ENCODE data around the gene TSBP1. TPM values are rescaled to one million over a fixed set of nuclear protein-coding genes. Genes with fewer than 3 reads are reported as not detected.

The TSBP1 gene
- total and polyA plus RNA-seq, 9 of the 15 experiments (the other 6 are each of a cell fraction or from before 2014, with no cell fraction given): not detected

- Histone ChIP-seq H3K36me3 (ENCODE audit: control insufficient read depth, insufficient read depth, low read length) (no peaks in the 10 kb centered on the region), H3K4me1 (replicated peaks in 1 of 2; ENCODE audit: control insufficient read depth in 2 of 2, insufficient read depth in 2 of 2, low read length in 2 of 2) (no peaks in the 10 kb centered on the region), H3K9ac (ENCODE audit: insufficient read depth in 1 of 2, low read depth in 2 of 2, low read length in 2 of 2) (no peak overlapping the region), H4K20me1 (replicated peaks; ENCODE audit: control insufficient read depth, insufficient read depth, low read length) (no peaks in the 10 kb centered on the region), H3K79me2 (ENCODE audit: control insufficient read depth, insufficient read depth, low read length) (no peaks in the 10 kb centered on the region), H2AFZ (ENCODE audit: low read depth, low read length) (no peak overlapping the region), H3K27me3 (ENCODE audit: control insufficient read depth in 2 of 2, insufficient read depth in 2 of 2, low read length in 2 of 2) (peaks cover 12 to 24% of the 10 kb centered on the region in 2 experiments; a peak in 3 of 5 replicates), H3K4me3 (no peak overlapping the region), H3K9me1 (ENCODE audit: control insufficient read depth, insufficient read depth, low read length) (no peaks in the 10 kb centered on the region), H3K9me3 (replicated peaks; ENCODE audit: control insufficient read depth, insufficient read depth, low read depth, low read length) (no peaks in the 10 kb centered on the region), H3K4me2 (ENCODE audit: insufficient read depth, low read length) (no peak overlapping the region), H3K27ac (ENCODE audit: extremely low read depth, low read depth, low read length) (no peak overlapping the region)
- in situ Hi-C loops (cut with MboI): no loop called here
- BruUV-seq (replicated peaks): no TSS peak
- POLR2A ChIA-PET: no interaction called here
- TF ChIP-seq, protein P1, sequence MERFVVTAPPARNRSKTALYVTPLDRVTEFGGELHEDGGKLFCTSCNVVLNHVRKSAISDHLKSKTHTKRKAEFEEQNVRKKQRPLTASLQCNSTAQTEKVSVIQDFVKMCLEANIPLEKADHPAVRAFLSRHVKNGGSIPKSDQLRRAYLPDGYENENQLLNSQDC (CRISPR knock-in tag; IDR thresholded peaks at IDR 0.05): no peak
- TF ChIP-seq ATF6 (CRISPR knock-in tag; IDR thresholded peaks at IDR 0.05) (no peak), HCFC1 (IDR thresholded peaks at IDR 0.05; ENCODE audit: low read depth, low read length) (no peak), PHB (CRISPR knock-in tag; IDR thresholded peaks at IDR 0.05) (no peak), SMARCC2 (IDR thresholded peaks at IDR 0.05; ENCODE audit: low read depth) (no peak), ZZZ3 (IDR thresholded peaks at IDR 0.05) (no peak), ZNF586 (CRISPR knock-in tag; conservative IDR thresholded peaks at IDR 0.05) (no peak), RAD21 (CRISPR knock-in tag; conservative IDR thresholded peaks at IDR 0.05 in 1 of 2, IDR thresholded peaks at IDR 0.05 in 1 of 2) (no peak), GABPB2 (CRISPR knock-in tag; conservative IDR thresholded peaks at IDR 0.05) (no peak), ZNF3 (CRISPR knock-in tag; IDR thresholded peaks at IDR 0.05) (no peak), OTX1 (CRISPR knock-in tag; IDR thresholded peaks at IDR 0.05) (no peak), ZNF12 (CRISPR knock-in tag; IDR thresholded peaks at IDR 0.05) (no peak), TAF7 (tag; IDR thresholded peaks at IDR 0.05) (no peak), CBX8 (IDR thresholded peaks at IDR 0.05; ENCODE audit: borderline replicate concordance, extremely low read depth, low read depth, low read length, poor library complexity, severe bottlenecking) (no peak), HDGF (IDR thresholded peaks at IDR 0.05) (no peak), EP400 (IDR thresholded peaks at IDR 0.05) (no peak), SRSF9 (IDR thresholded peaks at IDR 0.05; ENCODE audit: borderline replicate concordance, low read depth, low read length) (no peak), NCOA6 (IDR thresholded peaks at IDR 0.05) (no peak)
- TF ChIP-seq, protein P2, sequence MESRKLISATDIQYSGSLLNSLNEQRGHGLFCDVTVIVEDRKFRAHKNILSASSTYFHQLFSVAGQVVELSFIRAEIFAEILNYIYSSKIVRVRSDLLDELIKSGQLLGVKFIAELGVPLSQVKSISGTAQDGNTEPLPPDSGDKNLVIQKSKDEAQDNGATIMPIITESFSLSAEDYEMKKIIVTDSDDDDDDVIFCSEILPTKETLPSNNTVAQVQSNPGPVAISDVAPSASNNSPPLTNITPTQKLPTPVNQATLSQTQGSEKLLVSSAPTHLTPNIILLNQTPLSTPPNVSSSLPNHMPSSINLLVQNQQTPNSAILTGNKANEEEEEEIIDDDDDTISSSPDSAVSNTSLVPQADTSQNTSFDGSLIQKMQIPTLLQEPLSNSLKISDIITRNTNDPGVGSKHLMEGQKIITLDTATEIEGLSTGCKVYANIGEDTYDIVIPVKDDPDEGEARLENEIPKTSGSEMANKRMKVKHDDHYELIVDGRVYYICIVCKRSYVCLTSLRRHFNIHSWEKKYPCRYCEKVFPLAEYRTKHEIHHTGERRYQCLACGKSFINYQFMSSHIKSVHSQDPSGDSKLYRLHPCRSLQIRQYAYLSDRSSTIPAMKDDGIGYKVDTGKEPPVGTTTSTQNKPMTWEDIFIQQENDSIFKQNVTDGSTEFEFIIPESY (CRISPR knock-in tag; IDR thresholded peaks at IDR 0.05): no peak
- TF ChIP-seq, protein P3, sequence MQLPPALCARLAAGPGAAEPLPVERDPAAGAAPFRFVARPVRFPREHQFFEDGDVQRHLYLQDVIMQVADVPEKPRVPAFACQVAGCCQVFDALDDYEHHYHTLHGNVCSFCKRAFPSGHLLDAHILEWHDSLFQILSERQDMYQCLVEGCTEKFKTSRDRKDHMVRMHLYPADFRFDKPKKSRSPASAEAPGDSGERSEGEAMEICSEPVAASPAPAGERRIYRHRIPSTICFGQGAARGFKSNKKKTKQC (CRISPR knock-in tag; IDR thresholded peaks at IDR 0.05): no peak
- DNase-seq (ENCODE audit: extremely low read depth in 1 of 4, low spot score in 3 of 4): no peak
- WGBS (ENCODE audit: insufficient coverage, low coverage, missing lambda C conversion rate): 2% methylated on average over 3 of the region's 3 CpGs
- ATAC-seq: no peak
- intact Hi-C loops (cut with micrococcal nuclease): no loop called here
- CTCF ChIA-PET (ENCODE audit: low intra/inter-chr PET ratio): no interaction called here
- no peak for FAIRE-seq
These were observed 2.0 kb downstream of the TSBP1 start for GRCh38 chr6:32369660-32370059.

All from K562 (cell line).